Measurements from ENCODE around the gene LRRN4.

GRCh38 chr20:6040540-6040939 lies 13.3 kb downstream of the LRRN4 start:
- TF ChIP-seq CTCF (IDR thresholded peaks at IDR 0.05) (no peak), POLR2A (IDR thresholded peaks at IDR 0.05) (no peak), POLR2AphosphoS5 (IDR thresholded peaks at IDR 0.05) (no peak), EP300 (IDR thresholded peaks at IDR 0.05) (no peak)

All from gastroesophageal sphincter (tissue), 3 donors.